K562 (cell line): ENCODE measurements around the gene RET. TPM values are rescaled to one million over a fixed set of nuclear protein-coding genes. Genes with fewer than 3 reads are reported as not detected.

Experiments used
- FOXK1 ChIP-seq: sonication (generic); formaldehyde crosslinking; IDR thresholded peaks from 2 replicates; pipeline ENCODE4 v1.8.0; 2022; ENCODE audit warnings: missing genetic modification reagents, mild to moderate bottlenecking, borderline replicate concordance
- HMGN3 ChIP-seq: IDR thresholded peaks from 2 replicates; pipeline ENCODE4 v1.6.1; 2011; ENCODE audit warnings: borderline replicate concordance, low read depth, mild to moderate bottlenecking, mixed read lengths, low read length; ENCODE audit not compliant: insufficient read length; ENCODE audit errors: extremely low read depth
- JUND ChIP-seq, 2 experiments: IDR thresholded peaks; 2 replicates in 1 of 2; 3 replicates in 1 of 2; pipeline ENCODE4 v1.6.1; 2011; ENCODE audit warnings: borderline replicate concordance in 2 of 2, low read depth in 2 of 2, low read length in 2 of 2, improper control_type of control experiment in 1 of 2, missing biosample characterization in 1 of 2, missing genetic modification characterization in 1 of 2, missing genetic modification reagents in 1 of 2
- MTA3 ChIP-seq: fragments of 450-650 bp; formaldehyde crosslinking; IDR thresholded peaks from 2 replicates; pipeline ENCODE4 v1.6.1; 2017; ENCODE audit warnings: mild to moderate bottlenecking, borderline replicate concordance
- SLC30A9 ChIP-seq: fragments of 250-450 bp; sonication (Bioruptor Pico); IDR thresholded peaks from 2 replicates; pipeline ENCODE4 v1.8.0; 2022; ENCODE audit warnings: mild to moderate bottlenecking, moderate library complexity
- SP1 ChIP-seq: sonication (generic); formaldehyde crosslinking; IDR thresholded peaks from 2 replicates; pipeline ENCODE4 v1.8.1; 2022; ENCODE audit warnings: mild to moderate bottlenecking, missing genetic modification reagents
- TARDBP ChIP-seq: fragments of 450-650 bp; IDR thresholded peaks from 2 replicates; pipeline ENCODE4 v1.6.1; 2016
- TGIF2 ChIP-seq: sonication (generic); formaldehyde crosslinking; IDR thresholded peaks from 2 replicates; pipeline ENCODE4 v1.8.1; 2022; ENCODE audit warnings: mild to moderate bottlenecking, missing genetic modification reagents, moderate library complexity
- polyA plus RNA-seq, 8 experiments: library from polyadenylated mRNA; depleted of rRNA in 4 of 8; stranded (reverse) in 5 of 8; unstranded in 3 of 8; fragments of >200 nt; fragmentation: Nextera tagmentation in 2 of 8; fragmentation: Illumina TruSeq in 1 of 8; extraction: Ambion mirVana in 2 of 8; extraction: Trizol in 1 of 8; gene quantifications; 2 replicates each; pipeline versions ENCODE4 v1.2.1 to v1.2.3, GENCODE V29; 2011 to 2014; ENCODE audit warnings: inconsistent platforms in 1 of 8, missing spikeins in 1 of 8
- total RNA-seq, 7 experiments: library from RNA; depleted of rRNA in 6 of 7; stranded (reverse); fragments of >200 nt in 6 of 7; fragmentation: Illumina TruSeq in 2 of 7; extraction: Trizol in 2 of 7; gene quantifications; 2 replicates each; pipeline versions ENCODE4 v1.2.1 to v1.2.3, GENCODE V29; 2011 to 2021; ENCODE audit warnings: low replicate concordance in 1 of 7
- TF ChIP-seq, protein P1 (sequence below), 3 experiments: fragments of 200-800 bp in 1 of 3; fragments of 250-450 bp in 1 of 3; fragments of 450-650 bp in 1 of 3; sonication (Bioruptor Pico) in 1 of 3; sonication (Bioruptor generic) in 1 of 3; formaldehyde crosslinking in 1 of 3; IDR thresholded peaks; 2 replicates each; pipeline versions ENCODE4 v1.6.1 to v1.8.0; 2016 to 2022; ENCODE audit warnings: mild to moderate bottlenecking in 2 of 3, missing genetic modification characterization in 2 of 3, missing compliant biosample characterization in 1 of 3, moderate library complexity in 1 of 3
- TF ChIP-seq, protein P2 (sequence below): fragments of 250-450 bp; sonication (Bioruptor Pico); IDR thresholded peaks from 2 replicates; pipeline ENCODE4 v1.8.0; 2022; ENCODE audit warnings: inconsistent platforms
- TF ChIP-seq, protein P3 (sequence below): sonication (generic); formaldehyde crosslinking; IDR thresholded peaks from 2 replicates; pipeline ENCODE4 v1.8.0; 2022; ENCODE audit warnings: mild to moderate bottlenecking, low read depth, missing genetic modification reagents
- TF ChIP-seq, protein P4 (sequence below): fragments of 450-650 bp; formaldehyde crosslinking; IDR thresholded peaks from 2 replicates; pipeline ENCODE4 v1.4.0; 2022; ENCODE audit warnings: missing genetic modification characterization
- TF ChIP-seq, protein P5 (sequence below): fragments of 450-650 bp; formaldehyde crosslinking; IDR thresholded peaks from 2 replicates; pipeline ENCODE4 v1.4.0; 2020; ENCODE audit warnings: mild to moderate bottlenecking, moderate library complexity

Gene RET
- total and polyA plus RNA-seq, 9 of the 15 experiments (the other 6 are each of a cell fraction or from before 2014, with no cell fraction given), result 0.04 to 0.05 TPM; not detected in 7

DNA sequence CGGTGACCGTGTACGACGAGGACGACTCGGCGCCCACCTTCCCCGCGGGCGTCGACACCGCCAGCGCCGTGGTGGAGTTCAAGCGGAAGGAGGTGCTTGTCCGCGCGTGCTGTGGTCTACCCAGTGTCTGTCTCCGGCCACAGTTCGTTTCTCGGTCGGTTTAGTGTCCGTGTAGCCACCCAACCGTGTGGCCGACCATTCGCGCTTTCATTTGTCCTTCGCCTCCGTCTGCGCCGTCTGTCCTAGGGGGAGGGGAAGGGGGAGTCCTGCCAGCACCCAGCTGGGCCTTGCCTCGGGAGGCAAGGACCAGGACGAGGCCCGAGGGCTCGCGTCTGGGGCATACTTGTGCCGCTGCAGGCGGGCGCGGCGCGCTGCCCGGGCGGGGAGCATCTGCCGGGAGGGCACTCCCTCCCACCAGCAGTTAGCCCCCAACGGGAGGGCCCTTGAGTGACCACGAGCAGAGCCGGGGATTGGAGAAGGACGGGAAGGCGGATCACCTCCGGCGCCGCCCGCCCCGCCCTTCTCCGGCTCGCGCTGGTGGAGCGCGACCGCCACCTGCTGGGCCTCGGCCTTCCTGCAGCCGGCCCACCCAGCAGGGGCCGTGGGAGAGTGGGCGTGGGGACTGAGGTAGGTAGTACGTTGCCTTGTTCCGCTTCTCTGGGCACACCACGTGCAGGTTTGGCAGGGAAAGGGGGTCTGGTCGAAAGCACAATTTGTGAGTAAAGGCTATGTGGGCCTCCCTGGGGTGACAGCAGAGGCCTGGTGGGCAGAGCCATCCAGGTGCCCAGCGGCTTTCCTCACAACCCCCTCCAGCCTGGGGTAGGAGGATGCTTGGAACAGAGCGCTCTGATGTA, 28.5 kb downstream of the RET start (continued):
- TF ChIP-seq, protein P1, sequence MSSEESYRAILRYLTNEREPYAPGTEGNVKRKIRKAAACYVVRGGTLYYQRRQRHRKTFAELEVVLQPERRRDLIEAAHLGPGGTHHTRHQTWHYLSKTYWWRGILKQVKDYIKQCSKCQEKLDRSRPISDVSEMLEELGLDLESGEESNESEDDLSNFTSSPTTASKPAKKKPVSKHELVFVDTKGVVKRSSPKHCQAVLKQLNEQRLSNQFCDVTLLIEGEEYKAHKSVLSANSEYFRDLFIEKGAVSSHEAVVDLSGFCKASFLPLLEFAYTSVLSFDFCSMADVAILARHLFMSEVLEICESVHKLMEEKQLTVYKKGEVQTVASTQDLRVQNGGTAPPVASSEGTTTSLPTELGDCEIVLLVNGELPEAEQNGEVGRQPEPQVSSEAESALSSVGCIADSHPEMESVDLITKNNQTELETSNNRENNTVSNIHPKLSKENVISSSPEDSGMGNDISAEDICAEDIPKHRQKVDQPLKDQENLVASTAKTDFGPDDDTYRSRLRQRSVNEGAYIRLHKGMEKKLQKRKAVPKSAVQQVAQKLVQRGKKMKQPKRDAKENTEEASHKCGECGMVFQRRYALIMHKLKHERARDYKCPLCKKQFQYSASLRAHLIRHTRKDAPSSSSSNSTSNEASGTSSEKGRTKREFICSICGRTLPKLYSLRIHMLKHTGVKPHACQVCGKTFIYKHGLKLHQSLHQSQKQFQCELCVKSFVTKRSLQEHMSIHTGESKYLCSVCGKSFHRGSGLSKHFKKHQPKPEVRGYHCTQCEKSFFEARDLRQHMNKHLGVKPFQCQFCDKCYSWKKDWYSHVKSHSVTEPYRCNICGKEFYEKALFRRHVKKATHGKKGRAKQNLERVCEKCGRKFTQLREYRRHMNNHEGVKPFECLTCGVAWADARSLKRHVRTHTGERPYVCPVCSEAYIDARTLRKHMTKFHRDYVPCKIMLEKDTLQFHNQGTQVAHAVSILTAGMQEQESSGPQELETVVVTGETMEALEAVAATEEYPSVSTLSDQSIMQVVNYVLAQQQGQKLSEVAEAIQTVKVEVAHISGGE (CRISPR knock-in tag; IDR thresholded peaks at IDR 0.05), result no peak
- no peak for TF ChIP-seq FOXK1 (CRISPR knock-in tag)
- TF ChIP-seq JUND (IDR thresholded peaks at IDR 0.05; ENCODE audit: borderline replicate concordance, low read depth, low read length), result 0 out of 2 replicates have a peak, but pooled peaks have one; percentile 14
- no peak for TF ChIP-seq JUND (tag; IDR thresholded peaks at IDR 0.05; ENCODE audit: borderline replicate concordance, low read depth, low read length)
- TF ChIP-seq SLC30A9 (CRISPR knock-in tag), result no peak
- TF ChIP-seq, protein P2, sequence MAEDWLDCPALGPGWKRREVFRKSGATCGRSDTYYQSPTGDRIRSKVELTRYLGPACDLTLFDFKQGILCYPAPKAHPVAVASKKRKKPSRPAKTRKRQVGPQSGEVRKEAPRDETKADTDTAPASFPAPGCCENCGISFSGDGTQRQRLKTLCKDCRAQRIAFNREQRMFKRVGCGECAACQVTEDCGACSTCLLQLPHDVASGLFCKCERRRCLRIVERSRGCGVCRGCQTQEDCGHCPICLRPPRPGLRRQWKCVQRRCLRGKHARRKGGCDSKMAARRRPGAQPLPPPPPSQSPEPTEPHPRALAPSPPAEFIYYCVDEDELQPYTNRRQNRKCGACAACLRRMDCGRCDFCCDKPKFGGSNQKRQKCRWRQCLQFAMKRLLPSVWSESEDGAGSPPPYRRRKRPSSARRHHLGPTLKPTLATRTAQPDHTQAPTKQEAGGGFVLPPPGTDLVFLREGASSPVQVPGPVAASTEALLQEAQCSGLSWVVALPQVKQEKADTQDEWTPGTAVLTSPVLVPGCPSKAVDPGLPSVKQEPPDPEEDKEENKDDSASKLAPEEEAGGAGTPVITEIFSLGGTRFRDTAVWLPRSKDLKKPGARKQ (CRISPR knock-in tag), result no peak
- TF ChIP-seq TARDBP, result no peak
- 0 out of 2 replicates have a peak, but pooled peaks have one; percentile 43 for TF ChIP-seq MTA3
- TF ChIP-seq, protein P3, sequence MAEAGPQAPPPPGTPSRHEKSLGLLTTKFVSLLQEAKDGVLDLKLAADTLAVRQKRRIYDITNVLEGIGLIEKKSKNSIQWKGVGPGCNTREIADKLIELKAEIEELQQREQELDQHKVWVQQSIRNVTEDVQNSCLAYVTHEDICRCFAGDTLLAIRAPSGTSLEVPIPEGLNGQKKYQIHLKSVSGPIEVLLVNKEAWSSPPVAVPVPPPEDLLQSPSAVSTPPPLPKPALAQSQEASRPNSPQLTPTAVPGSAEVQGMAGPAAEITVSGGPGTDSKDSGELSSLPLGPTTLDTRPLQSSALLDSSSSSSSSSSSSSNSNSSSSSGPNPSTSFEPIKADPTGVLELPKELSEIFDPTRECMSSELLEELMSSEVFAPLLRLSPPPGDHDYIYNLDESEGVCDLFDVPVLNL (CRISPR knock-in tag), result peak; percentile 44; the same call in 1 of the 2 replicates
- TF ChIP-seq, protein P4, sequence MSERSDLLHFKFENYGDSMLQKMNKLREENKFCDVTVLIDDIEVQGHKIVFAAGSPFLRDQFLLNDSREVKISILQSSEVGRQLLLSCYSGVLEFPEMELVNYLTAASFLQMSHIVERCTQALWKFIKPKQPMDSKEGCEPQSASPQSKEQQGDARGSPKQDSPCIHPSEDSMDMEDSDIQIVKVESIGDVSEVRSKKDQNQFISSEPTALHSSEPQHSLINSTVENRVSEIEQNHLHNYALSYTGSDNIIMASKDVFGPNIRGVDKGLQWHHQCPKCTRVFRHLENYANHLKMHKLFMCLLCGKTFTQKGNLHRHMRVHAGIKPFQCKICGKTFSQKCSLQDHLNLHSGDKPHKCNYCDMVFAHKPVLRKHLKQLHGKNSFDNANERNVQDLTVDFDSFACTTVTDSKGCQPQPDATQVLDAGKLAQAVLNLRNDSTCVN (CRISPR knock-in tag), result no peak
- TF ChIP-seq, protein P5, sequence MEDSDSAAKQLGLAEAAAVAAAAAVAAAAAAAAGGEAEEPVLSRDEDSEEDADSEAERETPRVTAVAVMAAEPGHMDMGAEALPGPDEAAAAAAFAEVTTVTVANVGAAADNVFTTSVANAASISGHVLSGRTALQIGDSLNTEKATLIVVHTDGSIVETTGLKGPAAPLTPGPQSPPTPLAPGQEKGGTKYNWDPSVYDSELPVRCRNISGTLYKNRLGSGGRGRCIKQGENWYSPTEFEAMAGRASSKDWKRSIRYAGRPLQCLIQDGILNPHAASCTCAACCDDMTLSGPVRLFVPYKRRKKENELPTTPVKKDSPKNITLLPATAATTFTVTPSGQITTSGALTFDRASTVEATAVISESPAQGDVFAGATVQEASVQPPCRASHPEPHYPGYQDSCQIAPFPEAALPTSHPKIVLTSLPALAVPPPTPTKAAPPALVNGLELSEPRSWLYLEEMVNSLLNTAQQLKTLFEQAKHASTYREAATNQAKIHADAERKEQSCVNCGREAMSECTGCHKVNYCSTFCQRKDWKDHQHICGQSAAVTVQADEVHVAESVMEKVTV, result peak; percentile 86
- TF ChIP-seq HMGN3, result peak; percentile 43
- TF ChIP-seq SP1 (CRISPR knock-in tag), result 0 out of 2 replicates have a peak, but pooled peaks have one; percentile 40
- TF ChIP-seq TGIF2 (CRISPR knock-in tag), result no peak
